ENCODE measurements around the gene TUNAR. TPM values are rescaled to one million over a fixed set of nuclear protein-coding genes. Genes with fewer than 3 reads are reported as not detected.

TUNAR gene
- total and polyA plus RNA-seq, 9 of the 15 experiments (the other 6 are each of a cell fraction or from before 2014, with no cell fraction given), result not detected

- TF ChIP-seq CUX1 (CRISPR knock-in tag; IDR thresholded peaks at IDR 0.05), result no peak
These were observed 46.2 kb upstream of the TUNAR start (continued) for GRCh38 chr14:95830386-95830785.

- Histone ChIP-seq H3K4me1 (replicated peaks in 1 of 2; ENCODE audit: control insufficient read depth in 2 of 2, insufficient read depth in 2 of 2, low read length in 2 of 2) (no peaks in the 10 kb centered on the region), H3K9me1 (ENCODE audit: control insufficient read depth, insufficient read depth, low read length) (no peaks in the 10 kb centered on the region), H3K9me3 (replicated peaks; ENCODE audit: control insufficient read depth, insufficient read depth, low read depth, low read length) (no peaks in the 10 kb centered on the region), H3K79me2 (ENCODE audit: control insufficient read depth, insufficient read depth, low read length) (no peaks in the 10 kb centered on the region), H3K36me3 (ENCODE audit: control insufficient read depth, insufficient read depth, low read length) (no peaks in the 10 kb centered on the region), H3K9ac (ENCODE audit: insufficient read depth in 1 of 2, low read depth in 2 of 2, low read length in 2 of 2) (no peak overlapping the region), H3K4me3 (no peak overlapping the region), H3K27ac (ENCODE audit: extremely low read depth, low read depth, low read length) (no peak overlapping the region), H4K20me1 (replicated peaks; ENCODE audit: control insufficient read depth, insufficient read depth, low read length) (no peaks in the 10 kb centered on the region), H2AFZ (ENCODE audit: low read depth, low read length) (no peak overlapping the region), H3K27me3 (ENCODE audit: control insufficient read depth in 2 of 2, insufficient read depth in 2 of 2, low read length in 2 of 2) (no peaks in the 10 kb centered on the region), H3K4me2 (ENCODE audit: insufficient read depth, low read length) (no peak overlapping the region)
- ATAC-seq (no peak), DNase-seq (ENCODE audit: extremely low read depth in 1 of 4, low spot score in 3 of 4) (no peak), FAIRE-seq (no peak)
- 0% methylated on average over 2 of the region's 2 CpGs for WGBS (ENCODE audit: insufficient coverage, low coverage, missing lambda C conversion rate)
- intact Hi-C loops (cut with micrococcal nuclease), result no loop called here
- in situ Hi-C loops (cut with MboI), result no loop called here
- ChIA-PET POLR2A (no interaction called here), CTCF (ENCODE audit: low intra/inter-chr PET ratio) (no interaction called here)
- BruUV-seq (replicated peaks), result no TSS peak
- TF ChIP-seq SRSF1 (IDR thresholded peaks at IDR 0.05; ENCODE audit: low read depth, low read length) (no peak), TRIM24 (IDR thresholded peaks at IDR 0.05) (no peak), CREM (IDR thresholded peaks at IDR 0.05; ENCODE audit: low read depth) (no peak), RBM25 (IDR thresholded peaks at IDR 0.05; ENCODE audit: low read depth, low read length, severe bottlenecking) (peak; percentile 73), ELK3 (CRISPR knock-in tag; IDR thresholded peaks at IDR 0.05) (no peak), SAFB2 (IDR thresholded peaks at IDR 0.05; ENCODE audit: borderline replicate concordance, low read depth, low read length, severe bottlenecking) (no peak), ZFP36 (IDR thresholded peaks at IDR 0.05; ENCODE audit: low read depth, low read length, partially characterized antibody) (peak; percentile 71)
These were observed 45.6 kb upstream of the TUNAR start for GRCh38 chr14:95831041-95831440.
